GM19395 (cell line): Measurements from ENCODE around the gene CTNNA2.

Source experiments
- ATAC-seq: cut with Tn5 transposase; IDR thresholded peaks from one replicate; pipeline ENCODE4 v1.9.1; 2021; ENCODE audit warnings: mild to moderate bottlenecking, moderate library complexity; ENCODE audit not compliant: unreplicated experiment

CTNNA2 gene

DNA sequence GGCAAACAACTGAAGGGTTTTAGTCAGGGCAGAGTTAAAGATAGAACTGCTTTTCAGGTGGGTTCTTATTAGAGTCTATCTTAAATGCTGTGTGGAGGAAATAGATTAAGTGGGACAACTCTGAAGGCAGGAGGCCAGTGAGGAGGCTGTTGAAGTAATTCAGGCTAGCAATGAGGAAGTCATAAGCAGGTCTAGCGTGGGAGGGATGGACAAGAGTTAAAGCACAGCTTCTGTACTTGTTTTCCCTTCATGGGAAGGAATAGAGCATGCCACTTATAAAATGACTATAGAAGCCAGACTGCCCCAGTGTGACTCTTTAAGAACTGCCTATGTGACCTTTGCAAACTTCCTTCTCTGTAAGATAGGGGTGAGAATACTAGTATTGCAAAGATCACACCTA is 993.7 kb downstream of the CTNNA2 start:
- ATAC-seq, result no peak

- ATAC-seq, result no peak
These were observed 997.9 kb downstream of the CTNNA2 start for GRCh38 chr2:80510716-80511115.

GRCh38 chr2:80515964-80516363 is 1003.1 kb downstream of the CTNNA2 start:
- no peak for ATAC-seq

- no peak for ATAC-seq
These were observed 1004.5 kb downstream of the CTNNA2 start for GRCh38 chr2:80517316-80517715.

- ATAC-seq, result no peak
These were observed 1006.3 kb downstream of the CTNNA2 start for GRCh38 chr2:80519121-80519643.

DNA sequence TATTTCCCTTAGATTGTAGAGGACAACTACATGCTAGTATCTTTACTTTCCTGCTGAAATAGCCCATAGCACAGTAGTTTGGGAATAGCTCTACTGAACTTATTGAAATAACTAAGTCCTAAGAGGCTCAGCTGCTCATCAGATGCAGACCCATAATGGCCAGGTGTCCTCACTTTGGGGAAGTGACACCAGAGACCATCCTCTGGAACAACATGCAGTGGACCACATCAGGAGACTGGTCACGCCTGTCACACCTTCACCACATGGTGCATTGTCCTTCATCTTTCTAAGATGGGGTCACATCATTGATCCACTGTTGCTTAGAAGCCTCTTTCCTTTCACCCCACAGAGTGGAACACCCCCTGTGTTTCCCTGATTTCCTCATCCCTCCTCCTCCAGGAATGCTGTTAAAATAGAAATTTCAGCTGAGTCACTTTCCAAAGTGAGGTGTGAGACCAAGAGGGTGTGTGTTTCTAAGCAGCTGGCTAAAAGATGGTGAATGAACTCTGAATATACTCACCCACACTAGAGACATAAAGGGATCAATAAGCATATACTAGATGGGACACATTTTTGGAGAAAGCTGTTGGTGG is 1006.9 kb downstream of the CTNNA2 start:
- ATAC-seq, result no peak

DNA sequence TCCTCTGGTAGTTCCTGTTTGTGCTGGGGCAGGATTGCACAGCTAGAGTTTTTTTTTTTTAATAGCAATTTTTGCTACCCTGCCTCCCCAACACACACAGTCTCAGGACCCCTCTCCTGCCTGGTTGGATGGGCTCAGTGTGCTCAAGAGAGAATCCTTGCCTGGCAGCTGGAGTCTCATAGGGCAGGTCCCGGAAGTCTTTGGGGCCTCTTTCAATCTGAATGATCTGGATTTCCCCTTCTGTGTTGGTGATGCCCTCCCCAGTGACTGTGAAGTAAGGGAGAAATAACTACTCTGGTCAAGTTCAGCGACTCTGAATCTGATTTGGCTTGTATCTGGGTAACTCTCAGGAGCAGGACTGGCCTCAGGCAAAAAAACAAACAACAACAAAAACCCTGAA is 1012.3 kb downstream of the CTNNA2 start:
- ATAC-seq, result peak; percentile 77

GRCh38 chr2:80527119-80527518 is 1014.3 kb downstream of the CTNNA2 start:
- no peak for ATAC-seq

DNA sequence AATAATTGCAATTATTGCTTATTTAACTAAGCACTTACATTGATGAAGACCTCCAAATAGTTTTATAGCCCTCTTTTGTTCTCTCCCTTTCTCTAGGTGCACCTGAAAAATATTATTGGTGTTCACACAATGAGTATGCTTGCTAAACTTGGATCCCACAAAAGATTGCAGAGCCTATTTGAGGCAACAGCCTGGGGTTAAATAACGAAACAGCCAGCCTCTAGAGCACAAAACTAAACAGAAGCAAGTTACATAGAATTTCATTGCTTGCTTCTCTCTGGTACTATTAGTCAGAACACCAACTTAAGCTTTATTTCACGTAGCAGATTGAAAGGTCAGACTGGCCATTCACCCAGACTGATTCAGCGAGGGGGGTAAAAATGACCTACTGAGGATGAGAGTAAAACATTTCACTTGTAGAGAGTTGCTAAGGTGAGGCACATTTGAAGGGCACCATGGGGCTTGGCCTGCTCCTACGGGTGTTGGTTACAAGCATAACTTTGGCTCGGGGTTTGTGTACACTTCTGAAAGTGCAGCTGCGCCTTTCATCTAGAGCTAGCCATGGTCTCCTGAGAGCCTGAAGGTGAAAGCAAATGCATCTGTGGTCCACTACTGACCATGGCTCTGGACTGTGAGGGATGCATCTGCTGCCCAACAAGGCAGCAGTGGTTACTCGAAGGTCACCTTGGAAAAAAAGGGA is 1016.8 kb downstream of the CTNNA2 start:
- ATAC-seq, result no peak

GRCh38 chr2:80530442-80531064 is 1017.7 kb downstream of the CTNNA2 start:
- ATAC-seq, result peak; percentile 73

- ATAC-seq, result no peak
These were observed 1018.5 kb downstream of the CTNNA2 start for GRCh38 chr2:80531319-80531718.

- no peak for ATAC-seq
These were observed 1032.8 kb downstream of the CTNNA2 start for GRCh38 chr2:80545420-80546210.

DNA sequence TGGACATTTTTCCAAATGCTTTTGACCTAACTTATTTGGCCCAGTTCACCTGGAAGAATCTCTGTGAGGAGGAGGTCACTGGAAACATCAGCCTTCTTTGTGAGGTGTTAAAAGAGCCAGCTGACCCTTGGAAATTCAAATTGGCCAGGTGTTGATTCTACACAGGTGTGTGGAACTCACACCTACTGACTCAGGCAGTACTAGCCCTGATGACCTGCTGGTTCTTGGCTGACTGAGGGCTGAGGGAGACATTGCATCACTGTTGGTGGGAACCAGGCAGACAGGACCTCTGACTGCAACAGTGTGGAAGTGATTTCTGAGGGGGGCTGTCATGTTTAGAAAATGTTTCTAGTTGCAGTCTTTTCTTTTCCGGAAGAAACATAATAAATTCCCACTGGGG is 1033.9 kb downstream of the CTNNA2 start:
- no peak for ATAC-seq

- ATAC-seq, result no peak
These were observed 1034.5 kb downstream of the CTNNA2 start for GRCh38 chr2:80547344-80547743.

DNA sequence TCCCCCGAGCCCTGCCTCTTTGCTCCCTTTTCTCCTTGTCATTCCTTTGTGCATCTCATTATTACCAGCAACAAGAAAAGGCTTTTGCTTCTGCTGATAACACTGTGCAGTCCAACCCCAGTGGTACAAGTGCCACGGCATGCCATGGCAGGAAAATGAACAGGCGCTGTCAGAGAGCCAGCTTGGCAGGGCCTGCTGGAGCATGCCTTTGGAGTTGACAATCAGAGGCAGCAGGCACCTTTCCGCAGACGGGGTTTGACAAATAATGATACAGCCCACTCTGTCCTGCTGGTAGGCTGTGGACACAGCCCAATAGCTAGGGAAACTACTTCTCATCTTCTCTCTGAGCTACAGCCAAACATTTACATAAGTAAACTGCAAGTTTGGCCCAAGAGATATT is 1035.6 kb downstream of the CTNNA2 start:
- no peak for ATAC-seq

DNA sequence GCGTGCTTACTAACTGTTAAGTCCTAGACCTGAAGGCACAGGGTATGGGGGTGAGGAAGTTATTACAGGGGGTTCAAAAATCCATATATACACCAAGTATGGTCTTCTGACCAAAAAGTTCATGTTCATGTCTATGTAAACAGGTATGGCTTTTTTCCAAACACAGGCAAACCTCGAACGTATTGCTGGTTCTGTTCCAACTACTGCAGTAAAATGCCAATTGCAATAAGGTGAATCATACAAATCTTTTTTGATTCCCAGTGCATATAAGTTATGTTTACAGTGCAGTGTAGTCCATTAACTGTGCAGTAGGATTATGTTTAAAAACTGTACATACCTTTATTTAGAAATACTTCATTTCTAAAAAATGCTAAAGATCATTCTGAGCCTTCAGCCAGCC is 1037.0 kb downstream of the CTNNA2 start:
- no peak for ATAC-seq

- ATAC-seq, result no peak
These were observed 1047.5 kb downstream of the CTNNA2 start for GRCh38 chr2:80560326-80560725.

GRCh38 chr2:80568011-80568410 is 1055.2 kb downstream of the CTNNA2 start:
- no peak for ATAC-seq

GRCh38 chr2:80573167-80573566 is 1060.3 kb downstream of the CTNNA2 start:
- no peak for ATAC-seq

GRCh38 chr2:80573950-80574349 is 1061.1 kb downstream of the CTNNA2 start:
- ATAC-seq, result no peak

DNA sequence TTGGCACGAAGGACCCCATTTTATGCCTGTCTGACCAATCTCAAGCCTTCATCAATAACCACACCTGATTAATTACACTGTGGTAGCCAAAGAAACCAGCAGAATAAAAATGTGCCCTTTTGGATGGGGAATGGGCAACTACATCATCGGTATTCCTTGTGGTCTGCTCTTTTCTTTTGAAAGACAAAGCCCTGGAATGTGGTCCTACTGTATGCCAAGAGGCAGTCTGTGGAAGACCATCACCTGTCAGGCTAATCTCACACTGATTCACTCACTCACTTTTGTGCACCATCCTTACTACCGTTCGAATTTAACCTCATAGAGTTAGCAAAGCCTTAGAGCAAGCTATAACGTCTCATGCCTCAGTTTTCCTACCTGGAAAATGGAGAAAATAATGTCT is 1066.9 kb downstream of the CTNNA2 start:
- ATAC-seq, result no peak
